ENCODE results near the gene FES.
A peak's percentile ranks its signal among the peaks of the same experiment; 100 is the strongest.
"Not testable (repeated sequence)": the region's sequence is repeated elsewhere in the genome, so short reads cannot be mapped to it uniquely, and the experiment has no call there.

FES gene

GRCh38 chr15:90883976-90884718, at the start of gene FES:
Gene FES (plus strand): TSS chr15:90884504. CDS start chr15:90885046, 542 bp downstream.
- ATAC-seq = peak; percentile 37
- H3K27me3 Mint-ChIP-seq = peaks cover 9% of the 10 kb centered on the region
- H3K9me3 Mint-ChIP-seq = no peaks in the 10 kb centered on the region
- no peak for DNase-seq
- peaks cover 40% of the 10 kb centered on the region for H3K4me1 Mint-ChIP-seq
- H3K27ac Mint-ChIP-seq = peak within 1 kb of the TSS; percentile 65
- H3K4me3 Mint-ChIP-seq = peak within 1 kb of the TSS; percentile 32 to 66

GRCh38 chr15:90834626-90835025, 49.7 kb upstream of the FES start:
- Mint-ChIP-seq H3K27ac (peak overlapping the region in 1 of 2 donors; percentile 91), H3K4me3 (peak overlapping the region in 1 of 2 donors; percentile 44), H3K4me1 (peaks cover 81% of the 10 kb centered on the region), H3K9me3 (no peaks in the 10 kb centered on the region), H3K27me3 (no peaks in the 10 kb centered on the region)
- no peak for ATAC-seq
- DNase-seq = no peak

DNA sequence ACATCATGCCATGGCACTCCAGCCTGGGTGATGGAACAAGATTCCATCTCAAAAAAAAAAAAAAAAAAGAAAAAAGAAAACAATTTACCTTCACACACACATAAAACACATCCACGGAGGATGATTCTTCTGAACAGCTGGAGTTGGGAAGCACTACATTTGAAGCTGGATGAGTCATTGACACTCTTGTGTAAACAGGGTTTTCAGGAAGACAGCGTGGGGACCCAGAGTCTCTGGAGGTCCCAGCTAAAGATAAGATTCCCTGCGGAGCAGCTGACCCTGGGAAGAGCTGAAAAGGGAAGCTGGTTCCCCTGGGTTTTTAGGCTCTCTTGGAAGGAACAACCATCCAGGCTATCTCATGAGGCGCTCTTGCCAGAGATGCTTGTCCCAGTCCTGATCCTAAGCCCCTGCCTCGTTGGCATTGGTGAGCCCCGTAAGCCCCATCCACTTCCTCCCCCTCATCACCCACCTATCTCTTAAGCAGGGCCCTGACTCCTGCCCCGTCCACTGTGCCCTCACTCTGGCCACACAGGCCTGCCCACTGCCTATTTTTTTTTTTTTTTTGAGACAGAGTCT, 47.9 kb upstream of the FES start:
- Mint-ChIP-seq H3K9me3 (no peaks in the 10 kb centered on the region), H3K4me1 (peaks cover 77% of the 10 kb centered on the region), H3K27me3 (no peaks in the 10 kb centered on the region), H3K27ac (peak overlapping the region in 1 of 2 donors; percentile 98), H3K4me3 (peak overlapping the region; percentile 82 to 84)
- DNase-seq = no peak
- no peak for ATAC-seq

DNA sequence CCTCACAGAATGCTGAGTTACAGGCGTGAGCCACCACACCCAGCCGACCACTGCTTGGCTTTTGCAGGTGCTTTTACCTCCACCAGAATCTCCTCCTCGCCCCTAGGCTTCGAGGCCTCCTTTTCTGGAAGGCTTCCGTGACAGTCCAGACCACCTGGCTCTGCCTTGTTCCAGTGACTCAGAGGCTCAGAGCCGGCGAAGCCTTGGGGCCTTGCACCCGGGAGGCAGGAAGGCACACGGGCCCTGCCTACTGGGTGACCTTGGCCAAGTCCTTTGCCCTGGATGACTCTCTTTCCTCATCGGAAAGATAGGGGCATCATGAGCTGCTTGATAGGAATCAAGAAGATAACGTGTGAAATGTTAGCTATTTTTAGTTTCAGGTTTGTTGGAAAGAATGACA, 47.2 kb upstream of the FES start:
- H3K9me3 Mint-ChIP-seq = no peaks in the 10 kb centered on the region
- H3K4me3 Mint-ChIP-seq = peak overlapping the region; percentile 82 to 84
- DNase-seq (peak in 1 of 2 donors; percentile 78), ATAC-seq (peak; percentile 8)
- peak overlapping the region; percentile 85 to 98 for H3K27ac Mint-ChIP-seq
- H3K27me3 Mint-ChIP-seq = no peaks in the 10 kb centered on the region
- H3K4me1 Mint-ChIP-seq = peaks cover 82% of the 10 kb centered on the region

- Mint-ChIP-seq H3K27ac (peak overlapping the region; percentile 85 to 98), H3K4me1 (peaks cover 76% of the 10 kb centered on the region), H3K9me3 (no peaks in the 10 kb centered on the region), H3K27me3 (no peaks in the 10 kb centered on the region), H3K4me3 (peak overlapping the region; percentile 82 to 84)
- ATAC-seq = peak; percentile 86
- DNase-seq = peak; percentile 83 to 97
Observed at GRCh38 chr15:90838139-90838538, 46.2 kb upstream of the FES start.

- Mint-ChIP-seq H3K4me3 (peak overlapping the region; percentile 82 to 84), H3K27ac (peak overlapping the region; percentile 85 to 98), H3K4me1 (peaks cover 72% of the 10 kb centered on the region), H3K27me3 (no peaks in the 10 kb centered on the region), H3K9me3 (no peaks in the 10 kb centered on the region)
- peak in 1 of 2 donors; percentile 83 for DNase-seq
- peak; percentile 54 for ATAC-seq
Observed at GRCh38 chr15:90838544-90838943, 45.8 kb upstream of the FES start.

- H3K9me3 Mint-ChIP-seq = no peaks in the 10 kb centered on the region
- ATAC-seq (peak; percentile 58), DNase-seq (peak in 1 of 2 donors; percentile 81)
- H3K27ac Mint-ChIP-seq = peak overlapping the region; percentile 66 to 97
- peak overlapping the region; percentile 82 to 84 for H3K4me3 Mint-ChIP-seq
- peaks cover 72% of the 10 kb centered on the region for H3K4me1 Mint-ChIP-seq
- no peaks in the 10 kb centered on the region for H3K27me3 Mint-ChIP-seq
Observed at GRCh38 chr15:90839187-90840071, 44.9 kb upstream of the FES start.

- Mint-ChIP-seq H3K27me3 (no peaks in the 10 kb centered on the region), H3K4me1 (peaks cover 72% of the 10 kb centered on the region), H3K9me3 (no peaks in the 10 kb centered on the region), H3K4me3 (peak overlapping the region; percentile 82 to 84), H3K27ac (peak overlapping the region in 1 of 2 donors; percentile 97)
- DNase-seq = no peak
- ATAC-seq = no peak
Observed at GRCh38 chr15:90840157-90840855, 44.0 kb upstream of the FES start.

- Mint-ChIP-seq H3K4me1 (peaks cover 71% of the 10 kb centered on the region), H3K27ac (no peak overlapping the region)
Observed at GRCh38 chr15:90840954-90841353, 43.4 kb upstream of the FES start.

DNA sequence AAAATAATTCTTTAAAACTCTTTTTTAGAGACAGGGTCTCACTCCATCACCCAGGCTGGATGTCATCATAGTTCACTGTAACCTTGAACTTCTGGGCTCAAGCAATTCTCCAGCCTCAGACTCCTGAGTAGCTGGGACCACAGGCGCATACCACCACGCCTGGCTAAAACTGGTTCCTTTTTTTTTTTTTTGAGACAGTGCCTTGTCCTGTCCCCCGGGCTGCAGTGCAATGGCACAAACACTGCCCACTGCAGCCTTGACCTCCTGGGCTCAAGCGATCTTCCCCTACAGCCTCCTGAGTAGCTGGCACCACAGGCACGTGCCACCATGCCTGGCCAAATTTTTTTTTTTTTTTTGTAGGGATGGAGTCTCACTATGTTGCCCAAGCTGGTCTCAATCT, 39.6 kb upstream of the FES start:
- no peak for ATAC-seq
- Mint-ChIP-seq H3K27ac (peak overlapping the region in 1 of 2 donors; percentile 93), H3K27me3 (no peaks in the 10 kb centered on the region), H3K4me1 (peaks cover 42% of the 10 kb centered on the region), H3K4me3 (peak overlapping the region; percentile 41 to 57), H3K9me3 (no peaks in the 10 kb centered on the region)
- DNase-seq = no peak

More at GRCh38 chr15:90840954-90841353, 43.4 kb upstream of the FES start:
- no peak for DNase-seq
- no peaks in the 10 kb centered on the region for H3K27me3 Mint-ChIP-seq
- H3K9me3 Mint-ChIP-seq = no peaks in the 10 kb centered on the region
- ATAC-seq = no peak
- H3K4me3 Mint-ChIP-seq = peak overlapping the region in 1 of 2 donors; percentile 52

GRCh38 chr15:90845201-90845949, 38.9 kb upstream of the FES start:
- H3K4me1 Mint-ChIP-seq = peaks cover 35% of the 10 kb centered on the region
- DNase-seq (peak in 1 of 2 donors; percentile 87), ATAC-seq (peak; percentile 98)
- H3K4me3 Mint-ChIP-seq = peak overlapping the region; percentile 41 to 57
- no peaks in the 10 kb centered on the region for H3K9me3 Mint-ChIP-seq
- peak overlapping the region in 1 of 2 donors; percentile 93 for H3K27ac Mint-ChIP-seq
- no peaks in the 10 kb centered on the region for H3K27me3 Mint-ChIP-seq

DNA sequence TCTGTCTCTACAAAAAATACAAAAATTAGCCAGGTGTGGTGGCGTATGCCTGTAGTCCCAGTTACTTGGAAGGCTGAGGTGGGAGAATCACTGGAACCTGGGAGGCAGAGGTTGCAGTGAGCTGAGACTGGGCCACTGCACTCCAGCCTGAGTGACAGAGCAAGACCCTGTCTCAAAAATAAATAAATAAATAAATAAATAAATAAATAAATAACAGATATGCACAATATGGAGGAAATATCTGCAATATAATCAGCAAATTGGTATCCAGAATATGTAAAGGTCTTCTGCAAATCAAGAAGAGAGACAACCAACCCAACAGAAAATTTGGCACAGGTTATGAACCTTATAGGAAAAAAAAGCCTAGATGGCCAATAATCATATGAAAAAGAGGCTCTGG, 34.9 kb upstream of the FES start:
- not testable (repeated sequence) for H3K27ac Mint-ChIP-seq, ATAC-seq, DNase-seq, H3K27me3 Mint-ChIP-seq
- H3K4me3 Mint-ChIP-seq = peak overlapping the region in 1 of 2 donors; percentile 83
- H3K9me3 Mint-ChIP-seq = peaks cover 4 to 10% of the 10 kb centered on the region in 2 donors
- H3K4me1 Mint-ChIP-seq = peaks cover 59% of the 10 kb centered on the region

GRCh38 chr15:90851114-90851513, 33.2 kb upstream of the FES start:
- Mint-ChIP-seq H3K9me3 (peaks cover 6 to 10% of the 10 kb centered on the region in 2 donors), H3K27ac (peak overlapping the region; percentile 69 to 98), H3K4me1 (peaks cover 64% of the 10 kb centered on the region), H3K4me3 (peak overlapping the region; percentile 76 to 83), H3K27me3 (no peaks in the 10 kb centered on the region)
- peak; percentile 57 for ATAC-seq
- DNase-seq = peak in 1 of 2 donors; percentile 84

DNA sequence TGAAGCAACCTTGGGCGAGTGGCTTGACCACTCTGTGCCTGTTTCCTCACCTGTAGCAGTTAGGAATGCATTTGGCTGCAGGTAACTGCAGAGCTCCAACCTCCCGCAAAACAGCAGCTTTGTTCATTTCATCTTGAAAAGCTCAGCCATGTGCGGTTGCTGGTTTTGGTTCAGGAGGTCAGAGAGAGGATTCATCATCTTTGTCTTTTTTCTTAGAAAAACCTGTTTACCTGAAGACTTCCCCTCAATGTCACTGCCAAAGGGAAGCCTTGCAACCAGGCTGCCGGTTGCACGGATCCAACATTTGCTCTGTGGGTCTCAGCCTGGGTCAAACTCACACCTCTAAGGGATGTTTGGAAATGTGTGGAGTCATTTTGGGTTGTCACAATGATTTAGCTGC, 32.4 kb upstream of the FES start:
- Mint-ChIP-seq H3K4me1 (peaks cover 67% of the 10 kb centered on the region), H3K27ac (peak overlapping the region; percentile 92 to 98), H3K9me3 (peaks cover 6 to 10% of the 10 kb centered on the region in 2 donors), H3K27me3 (no peaks in the 10 kb centered on the region), H3K4me3 (peak overlapping the region; percentile 76 to 83)
- ATAC-seq (peak; percentile 7), DNase-seq (peak in 1 of 2 donors; percentile 74)
